CMK (cell line): ENCODE measurements around the gene SNED1.
"Not testable (repeated sequence)": the region's sequence is repeated elsewhere in the genome, so short reads cannot be mapped to it uniquely, and the experiment has no call there.

Source experiments
- DNase-seq: peaks from one replicate; pipeline ENCODE4 v3.0.0-alpha.2; 2010; ENCODE audit warnings: low read depth

Gene SNED1

DNA sequence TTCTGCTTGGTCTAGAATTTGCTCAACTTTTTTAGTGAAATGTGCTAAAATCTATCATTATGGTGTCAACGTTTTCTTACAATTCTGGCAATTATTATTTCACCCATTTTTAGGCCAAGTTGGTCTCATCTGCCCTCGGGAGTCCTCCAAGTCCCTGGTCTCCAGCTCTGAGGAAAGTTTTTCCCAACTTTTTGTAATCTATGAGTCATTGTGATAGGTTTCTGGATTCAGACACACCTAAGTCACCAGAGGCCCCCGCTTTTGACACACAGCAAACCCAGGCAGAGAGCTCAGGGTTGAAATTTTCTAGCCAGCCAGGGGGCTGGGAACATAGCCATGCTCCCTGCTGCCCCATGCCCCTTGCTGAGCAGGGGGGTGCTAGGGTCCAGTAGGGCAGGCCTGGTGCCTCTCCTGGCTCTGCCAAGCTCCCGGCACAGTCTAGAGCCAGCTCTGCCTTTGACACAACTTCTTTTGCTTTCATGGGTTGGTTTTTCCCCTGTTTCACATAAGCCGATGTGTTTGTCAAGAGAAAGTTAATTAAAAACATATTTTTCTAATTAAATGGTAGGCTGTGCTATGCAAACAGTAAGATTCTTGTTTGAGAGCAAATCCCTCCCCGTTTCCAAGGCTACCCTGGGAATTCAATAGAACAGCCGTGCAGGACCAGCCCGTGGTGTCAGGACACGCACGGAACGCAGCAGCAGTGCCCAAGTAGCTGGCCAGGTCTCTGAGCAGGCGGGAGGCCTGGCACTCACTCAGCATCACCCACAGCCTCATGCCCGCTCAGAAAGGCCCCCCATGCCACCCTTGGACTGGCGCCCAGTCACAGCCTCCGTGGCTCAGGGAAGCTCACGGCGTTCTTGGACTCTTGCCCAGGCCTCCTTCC lies 25.5 kb upstream of the SNED1 start:
- DNase-seq, result no peak

DNA sequence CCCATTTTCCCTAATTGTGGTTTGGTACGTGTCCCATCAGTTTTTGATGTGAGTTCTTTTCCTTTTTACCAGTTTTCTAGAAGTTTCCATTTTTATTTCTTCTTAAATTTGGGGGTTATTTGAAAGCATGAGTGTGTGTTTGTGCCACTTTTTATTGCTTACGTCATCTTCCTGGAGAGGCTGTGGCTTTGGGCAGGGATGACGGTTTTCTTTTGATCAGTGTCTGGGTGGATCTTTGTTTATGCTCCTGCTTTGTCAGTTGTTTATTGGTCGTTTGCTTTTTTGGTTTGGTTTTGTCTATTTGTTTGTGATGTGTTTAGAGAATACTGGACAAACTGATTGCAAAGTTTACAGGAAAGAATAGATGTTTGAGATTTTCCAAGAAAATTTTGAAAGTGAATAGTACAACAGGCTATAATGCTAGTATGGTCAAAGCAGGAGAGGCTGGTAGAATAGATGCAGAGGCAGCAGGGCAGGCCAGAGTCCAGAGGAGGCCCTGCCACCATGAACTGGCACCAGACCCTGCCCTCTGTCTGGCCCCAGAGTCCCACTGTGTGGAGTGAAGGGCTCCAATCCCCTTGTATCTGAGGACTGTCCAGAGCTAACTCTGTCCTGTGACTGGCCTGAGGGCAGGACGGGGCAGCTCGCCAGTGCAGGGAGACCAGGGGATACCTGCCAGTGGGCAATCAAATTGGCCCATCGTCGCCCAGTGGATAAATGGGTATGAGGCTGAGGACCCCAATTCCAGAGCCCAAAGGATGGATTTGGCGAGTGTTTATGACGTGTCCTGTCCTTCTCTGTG lies 23.4 kb upstream of the SNED1 start:
- no peak for DNase-seq

- not testable (repeated sequence) for DNase-seq
Measured at GRCh38 chr2:240975903-240976302, 22.5 kb upstream of the SNED1 start.

DNA sequence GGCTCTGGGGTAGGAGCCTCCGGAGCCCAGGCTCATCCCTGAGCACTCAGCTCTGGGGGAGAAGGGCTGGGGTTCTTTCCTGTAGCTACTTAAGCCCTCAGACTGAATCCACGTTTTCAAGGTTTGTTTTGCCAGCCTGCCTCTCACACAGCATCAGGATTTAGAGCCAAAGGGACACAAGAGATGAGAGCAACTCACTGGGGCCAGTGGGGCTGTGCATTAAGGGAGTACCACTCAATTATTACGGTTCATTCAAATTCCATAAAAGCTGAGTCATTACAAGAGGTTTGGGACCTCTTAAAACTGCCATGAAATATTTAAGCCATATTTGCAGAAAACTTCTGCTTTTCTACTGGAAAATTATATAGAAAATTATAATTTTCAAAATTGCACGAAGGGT lies 17.1 kb upstream of the SNED1 start:
- DNase-seq, result no peak

DNA sequence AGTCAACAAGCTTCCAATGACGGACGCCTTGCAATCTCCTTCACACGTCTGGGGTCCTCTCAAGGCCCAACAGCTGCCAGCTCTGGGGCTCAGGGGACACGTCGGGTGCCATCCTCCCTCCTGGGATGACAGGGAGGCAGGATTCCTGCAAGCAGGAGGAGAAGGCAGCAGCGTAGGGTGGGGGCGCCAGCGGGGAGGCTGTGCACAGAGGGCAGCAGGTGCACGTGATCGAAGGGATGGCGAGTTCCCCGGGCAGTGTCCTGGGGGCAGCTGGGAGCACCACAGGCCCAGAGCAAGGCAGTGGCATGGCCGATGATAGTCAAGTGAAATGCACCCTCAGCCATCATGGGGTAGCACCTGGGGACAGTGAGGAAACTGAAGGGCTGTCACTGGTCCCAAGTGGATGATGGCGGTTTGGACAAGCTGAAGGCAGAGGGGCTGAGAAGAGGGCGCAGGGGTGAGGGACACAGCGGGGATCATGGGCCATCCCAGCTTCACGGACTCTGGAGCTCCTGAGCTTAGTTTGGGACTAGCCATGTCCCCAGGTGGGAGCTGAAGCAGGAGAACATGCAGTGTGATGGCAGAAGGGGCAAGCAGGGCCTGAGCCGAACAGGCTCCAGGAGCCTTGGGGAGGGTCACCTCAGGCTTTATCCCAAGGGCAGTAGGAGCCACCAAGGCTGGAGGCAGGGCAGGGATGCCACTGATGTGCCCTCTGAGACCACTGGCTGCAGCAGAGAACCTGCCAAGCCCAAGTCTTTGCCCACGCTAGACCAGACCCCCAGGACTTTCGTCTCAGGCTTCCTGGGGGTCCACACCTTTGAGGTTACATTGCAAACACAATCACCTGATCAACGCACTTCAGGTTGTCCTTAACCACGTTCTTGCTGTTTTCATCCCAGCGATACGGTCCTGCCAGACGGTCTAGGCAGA lies 16.3 kb upstream of the SNED1 start:
- no peak for DNase-seq

GRCh38 chr2:240982821-240983281 lies 15.6 kb upstream of the SNED1 start:
- no peak for DNase-seq

DNA sequence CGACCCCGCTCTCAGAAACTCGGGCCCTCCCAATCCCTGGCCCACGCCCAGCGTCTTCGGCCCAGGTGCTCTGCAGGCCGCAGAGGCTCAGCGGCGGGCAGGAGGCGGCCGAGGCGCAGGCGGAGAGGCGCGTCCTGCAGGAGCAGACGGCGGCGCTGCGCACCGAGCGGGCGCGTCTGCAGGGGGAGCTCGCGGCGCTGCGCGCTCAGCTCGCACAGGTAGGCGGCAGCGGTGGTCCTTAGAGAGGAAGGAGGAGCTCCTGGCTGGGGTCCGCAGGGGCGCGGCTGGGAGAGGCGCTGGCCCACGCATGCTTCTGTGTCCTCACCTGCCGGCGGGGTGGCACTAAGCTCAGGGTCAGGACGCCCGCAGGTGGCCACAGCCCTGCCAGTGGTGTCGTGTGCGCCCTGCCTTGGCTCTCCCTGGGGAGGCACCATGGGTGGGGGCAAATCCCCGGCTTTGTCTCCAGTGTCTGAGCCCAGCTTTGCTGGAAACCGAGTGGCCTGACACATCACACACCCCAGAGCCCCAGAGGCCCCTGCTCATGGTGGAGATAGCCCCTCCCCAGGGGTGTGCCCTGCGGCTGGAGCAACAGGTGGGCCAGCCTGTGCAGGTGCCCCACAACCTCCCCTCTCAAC lies 14.9 kb upstream of the SNED1 start:
- DNase-seq, result no peak

DNA sequence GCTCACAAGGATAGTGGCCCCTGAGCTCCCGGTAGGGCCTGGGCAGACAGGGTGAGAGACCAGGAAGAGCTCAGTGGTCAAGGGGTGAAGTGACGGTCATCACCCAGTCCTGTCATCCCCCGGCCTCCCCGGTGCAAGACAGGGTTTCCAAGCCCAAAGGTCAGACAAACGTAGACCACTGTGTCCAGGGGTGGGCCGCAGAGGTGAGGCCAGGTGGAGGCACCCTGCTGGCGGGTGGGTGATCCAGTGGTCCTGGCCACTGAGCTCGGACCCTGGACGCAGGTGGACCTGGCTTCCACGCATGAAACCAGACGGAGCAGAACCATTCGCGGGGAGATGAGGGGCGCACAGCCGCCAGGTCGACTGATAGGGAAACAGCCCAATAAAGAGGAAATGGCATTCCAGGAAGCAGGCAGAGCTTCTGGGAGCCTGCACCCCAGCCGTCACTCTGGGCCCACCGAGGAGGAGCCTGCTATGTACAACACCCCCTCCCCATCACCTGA lies 14.4 kb upstream of the SNED1 start:
- DNase-seq, result no peak

DNA sequence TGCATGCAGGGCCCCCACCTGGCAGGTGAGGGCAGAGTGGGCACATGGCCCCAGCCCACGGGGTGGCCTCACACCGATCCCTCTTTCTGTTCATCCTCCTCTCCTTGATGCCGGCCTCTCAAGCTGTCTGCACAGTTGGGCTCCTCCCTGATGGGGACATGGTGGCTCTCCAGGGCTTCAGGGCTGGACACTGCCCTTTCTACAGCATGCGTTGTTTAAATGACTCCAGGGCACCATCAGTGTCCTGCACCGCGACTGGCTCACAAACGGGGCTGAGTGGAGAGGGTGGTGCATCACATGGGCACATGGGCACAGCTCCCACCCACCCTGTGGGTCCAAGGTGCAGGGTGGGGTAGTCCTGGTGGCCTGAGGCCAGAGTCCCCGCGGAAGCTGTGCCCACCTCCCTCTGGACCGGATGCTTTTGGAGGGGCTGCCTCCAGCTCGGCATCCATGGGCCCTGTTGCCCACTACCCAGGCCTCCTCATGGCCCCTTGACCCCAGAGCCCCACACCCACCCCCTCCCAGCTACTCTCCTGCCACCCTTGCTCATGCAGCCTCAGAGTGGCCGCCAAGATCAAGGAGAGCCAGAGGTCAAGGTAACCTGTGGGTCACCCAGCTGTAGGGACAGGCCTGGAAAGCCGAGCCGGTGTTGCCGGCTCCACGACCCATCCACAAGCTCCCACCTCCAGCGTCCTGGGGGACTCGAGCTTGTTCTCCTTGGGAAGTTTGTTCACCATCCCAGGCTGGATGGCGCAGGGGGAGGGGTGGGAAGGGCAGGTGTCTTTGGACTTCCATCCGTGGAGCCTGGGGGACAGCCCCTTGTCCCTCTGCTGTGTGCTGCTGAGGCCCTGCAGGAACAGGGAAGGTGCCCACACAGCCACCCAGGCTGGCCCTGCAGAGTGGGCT lies 12.3 kb upstream of the SNED1 start:
- DNase-seq, result no peak

- no peak for DNase-seq
Measured at GRCh38 chr2:240986787-240987411, 11.5 kb upstream of the SNED1 start.

DNA sequence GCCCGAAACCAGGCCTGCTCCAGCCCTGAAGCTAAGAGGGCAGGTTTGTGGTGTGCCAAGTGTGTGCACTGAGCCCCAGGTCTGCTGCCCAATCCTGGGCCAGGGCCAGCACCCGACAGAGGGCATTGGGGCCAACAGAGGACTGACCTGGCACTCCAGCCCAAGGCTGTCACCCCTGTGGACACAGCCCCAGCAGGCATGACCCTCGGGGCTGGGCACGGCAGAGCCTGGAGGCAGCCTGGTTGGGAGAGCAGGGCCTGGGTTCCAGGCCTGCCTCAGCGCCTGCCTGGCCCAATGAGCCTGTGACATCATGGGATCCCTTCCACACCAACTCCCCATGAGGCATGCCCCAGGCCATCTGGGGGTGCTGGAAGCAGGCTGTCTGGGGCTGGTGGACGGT lies 10.8 kb upstream of the SNED1 start:
- no peak for DNase-seq

DNA sequence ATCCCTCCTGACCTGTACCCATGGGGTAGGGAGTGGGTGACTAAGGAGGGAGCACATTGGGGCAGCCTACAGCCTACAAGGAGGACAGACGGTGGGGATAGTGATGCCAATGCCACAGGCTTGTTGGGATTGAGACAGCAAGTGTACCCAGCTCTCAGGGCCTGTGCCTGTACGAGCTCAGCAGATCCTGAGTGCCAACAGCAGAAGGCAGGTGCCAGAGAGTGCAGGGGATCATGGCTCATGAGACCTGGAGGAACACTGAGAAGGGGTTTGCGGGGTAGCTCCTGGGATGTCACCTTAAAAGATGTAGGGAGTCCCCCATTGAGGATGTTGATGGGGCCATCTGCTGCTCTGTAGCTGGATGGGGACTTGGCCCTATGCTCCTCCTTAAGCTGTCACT lies 10.3 kb upstream of the SNED1 start:
- DNase-seq, result no peak

- DNase-seq, result no peak
Measured at GRCh38 chr2:240988571-240989271, 9.7 kb upstream of the SNED1 start.

DNA sequence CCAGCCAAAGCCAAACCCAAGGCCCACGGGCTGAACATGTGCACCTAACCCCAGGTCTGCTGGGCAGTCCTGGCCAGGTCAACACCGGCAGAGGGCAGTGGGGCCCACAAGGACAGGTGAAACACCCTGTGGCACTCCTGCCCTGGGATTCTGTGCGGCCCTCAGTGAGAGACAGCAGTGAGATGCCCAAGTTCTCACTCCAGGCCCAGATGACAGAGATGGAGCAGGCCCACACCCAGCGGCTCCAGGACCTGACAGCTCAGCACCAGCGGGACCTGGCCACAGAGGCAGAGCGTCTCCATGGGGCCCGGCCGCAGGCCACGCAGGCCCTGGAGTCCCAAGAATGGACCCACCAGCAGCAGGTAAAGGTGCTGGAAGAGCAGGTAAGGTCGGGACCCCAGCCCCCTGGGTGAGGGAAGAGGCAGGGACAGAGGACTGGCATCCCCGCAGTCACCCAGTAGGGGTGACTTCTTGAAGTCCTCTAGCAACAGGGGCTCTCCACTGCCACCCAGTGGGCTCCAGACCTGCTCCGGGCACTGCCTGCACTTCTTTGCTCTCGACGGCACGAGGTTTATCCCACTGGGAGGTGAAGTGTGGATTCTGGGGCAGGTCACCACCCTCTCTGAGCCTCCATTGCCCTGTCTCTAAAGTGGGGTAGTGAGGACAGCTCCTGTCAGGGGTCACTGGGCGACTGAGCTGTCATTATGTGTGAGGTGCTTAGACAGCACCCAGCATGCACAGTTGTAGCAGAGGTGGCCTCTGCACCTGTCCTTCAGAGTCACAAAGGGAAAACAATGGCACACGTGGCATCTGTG lies 8.8 kb upstream of the SNED1 start:
- no peak for DNase-seq

GRCh38 chr2:240990266-240990529 lies 8.2 kb upstream of the SNED1 start:
- DNase-seq, result no peak

DNA sequence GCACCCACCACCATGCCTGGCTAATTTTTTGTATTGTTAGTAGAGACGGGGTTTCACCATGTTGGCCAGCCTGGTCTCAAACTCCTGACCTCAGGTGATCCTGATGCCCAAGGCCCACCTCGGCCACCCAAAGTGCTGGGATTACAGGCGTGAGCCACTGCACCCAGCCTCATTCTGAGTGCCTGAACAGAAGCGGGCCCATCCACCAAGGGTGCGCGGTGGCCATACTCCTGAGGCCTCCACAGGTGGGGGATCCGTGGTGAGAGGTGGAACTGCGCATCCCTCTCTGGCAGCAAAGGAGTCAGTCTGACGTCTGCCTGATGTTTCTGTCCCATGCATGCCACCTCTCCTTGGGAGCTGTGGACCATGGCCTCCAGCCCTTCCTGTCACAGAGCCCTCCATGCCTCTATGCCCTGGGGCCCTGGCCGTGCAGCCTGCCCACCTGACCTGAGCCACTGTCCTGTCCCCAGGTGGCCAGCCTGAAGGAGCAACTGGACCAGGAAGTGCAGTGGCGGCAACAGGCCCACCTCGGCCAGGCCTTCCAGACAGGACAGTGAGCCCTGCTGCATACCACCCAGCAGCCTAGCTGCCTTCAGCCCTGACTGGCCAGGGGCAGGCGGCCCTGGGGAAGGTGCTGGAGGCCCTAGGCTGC lies 7.6 kb upstream of the SNED1 start:
- no peak for DNase-seq

DNA sequence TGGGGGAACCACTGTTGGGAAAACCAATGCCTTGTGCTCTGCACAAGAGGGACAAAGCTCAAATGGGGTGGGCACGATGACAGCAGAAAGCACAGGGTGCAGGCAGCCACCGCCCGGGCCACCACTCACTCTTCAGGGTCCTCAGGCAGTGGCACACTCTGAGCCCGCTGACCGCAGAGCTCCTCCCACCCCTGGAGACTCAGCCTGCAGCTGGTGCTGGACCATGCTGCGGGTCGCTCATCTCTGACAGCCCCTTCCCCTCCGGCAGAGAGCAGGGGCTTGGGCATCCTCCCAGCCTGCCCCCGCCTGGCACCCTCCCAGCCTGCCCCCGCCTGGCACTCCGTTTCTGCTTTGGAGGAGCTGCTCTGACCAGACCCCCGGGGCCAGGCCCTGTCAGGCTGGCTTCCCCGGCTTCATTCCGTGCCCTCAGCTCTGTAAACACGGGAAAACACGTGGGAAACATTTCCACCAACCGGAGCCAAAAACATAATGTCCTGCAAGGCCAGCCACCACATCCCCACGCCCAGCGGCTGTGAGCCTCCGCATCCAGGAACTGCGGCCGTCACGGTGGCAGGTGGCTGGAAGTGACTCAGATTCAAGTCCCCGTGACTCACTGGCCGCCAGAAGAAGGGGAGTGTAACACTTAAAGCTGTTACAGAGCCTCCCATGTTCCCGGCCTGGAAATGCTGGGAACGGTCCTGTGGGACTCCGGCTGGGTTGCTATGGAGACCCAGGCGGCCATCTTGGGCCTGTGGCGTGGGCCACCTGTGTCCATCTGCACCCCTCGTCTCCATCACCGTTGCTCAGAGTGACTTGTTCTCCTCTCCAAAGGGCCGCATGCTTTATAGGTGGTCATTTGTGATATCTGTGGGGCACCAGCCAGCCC lies 6.8 kb upstream of the SNED1 start:
- no peak for DNase-seq
